NCI-H2081 treated with DMSO at 0.1 percent for 48 hours (cell line): ENCODE measurements around the gene CYB5A.
A peak's percentile ranks its signal among the peaks of the same experiment; 100 is the strongest.
"Not testable (repeated sequence)": the region's sequence is repeated elsewhere in the genome, so short reads cannot be mapped to it uniquely, and the experiment has no call there.

Source experiments
- DNase-seq: peaks from one replicate; lab custom pipeline; 2025; lab: John Stamatoyannopoulos, UW

The CYB5A gene, protein sequence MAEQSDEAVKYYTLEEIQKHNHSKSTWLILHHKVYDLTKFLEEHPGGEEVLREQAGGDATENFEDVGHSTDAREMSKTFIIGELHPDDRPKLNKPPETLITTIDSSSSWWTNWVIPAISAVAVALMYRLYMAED

GRCh38 chr18:74291771-74292540, at the start of gene CYB5A:
TSS of gene CYB5A (minus strand) at chr18:74291963. CDS start at chr18:74291875, 88 bp downstream.
- peak; percentile 56 for DNase-seq

DNA sequence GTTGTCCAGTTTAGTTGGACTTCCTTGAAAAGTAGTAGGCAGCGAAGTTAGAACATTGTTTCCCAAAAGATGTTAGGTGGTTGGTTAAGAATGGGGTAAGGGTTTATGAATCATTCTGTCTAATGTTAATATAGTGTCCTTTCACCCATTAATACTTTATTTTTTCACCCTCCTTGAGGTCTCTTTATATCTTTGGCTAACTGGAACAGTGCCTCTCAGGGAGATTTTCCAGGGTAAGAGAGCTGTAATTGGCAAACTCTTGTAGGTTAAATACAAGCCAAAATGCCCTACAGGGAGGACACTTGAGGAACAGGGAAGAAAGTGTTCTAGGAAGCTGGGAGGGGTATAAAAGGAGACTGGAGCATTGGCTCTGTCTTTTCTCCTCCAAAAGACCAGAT, 46.1 kb upstream of the CYB5A start:
- DNase-seq, result no peak

DNA sequence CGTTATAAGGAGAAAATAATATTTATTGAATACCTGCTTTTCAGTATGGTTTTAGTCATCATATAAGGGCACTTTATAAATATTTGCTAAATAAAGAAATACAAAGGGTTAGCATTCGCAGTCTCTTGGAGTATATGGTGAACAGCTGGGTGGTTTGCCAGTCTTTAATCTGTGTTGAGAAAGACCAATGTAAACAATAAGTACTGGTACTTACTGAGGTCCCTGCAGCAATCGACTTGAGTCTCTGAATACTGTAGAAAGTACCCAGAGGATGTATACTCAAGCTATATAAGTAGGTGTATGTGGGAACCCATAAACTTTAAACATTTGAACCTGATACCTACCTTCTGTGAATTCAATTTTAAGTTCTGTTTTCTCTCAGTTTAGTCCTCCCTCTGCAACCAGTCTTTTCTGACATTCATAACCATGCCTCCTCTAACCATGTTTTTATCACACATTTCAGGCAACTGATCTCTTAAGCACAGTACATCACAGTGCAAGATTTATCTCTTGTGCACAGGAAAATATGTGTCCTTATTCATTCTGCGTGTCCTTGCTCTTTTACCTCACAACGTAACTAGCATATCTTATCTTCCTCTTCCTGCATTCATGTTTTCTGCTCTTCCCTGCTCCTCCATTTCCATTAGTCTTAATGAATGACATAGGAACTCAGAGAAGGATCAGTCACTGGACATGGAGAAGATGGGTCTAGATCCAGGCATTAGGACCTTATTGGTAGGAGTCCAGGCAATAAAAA, 45.6 kb upstream of the CYB5A start:
- no peak for DNase-seq

- no peak for DNase-seq
Observed at GRCh38 chr18:74336656-74337055, 44.9 kb upstream of the CYB5A start.

DNA sequence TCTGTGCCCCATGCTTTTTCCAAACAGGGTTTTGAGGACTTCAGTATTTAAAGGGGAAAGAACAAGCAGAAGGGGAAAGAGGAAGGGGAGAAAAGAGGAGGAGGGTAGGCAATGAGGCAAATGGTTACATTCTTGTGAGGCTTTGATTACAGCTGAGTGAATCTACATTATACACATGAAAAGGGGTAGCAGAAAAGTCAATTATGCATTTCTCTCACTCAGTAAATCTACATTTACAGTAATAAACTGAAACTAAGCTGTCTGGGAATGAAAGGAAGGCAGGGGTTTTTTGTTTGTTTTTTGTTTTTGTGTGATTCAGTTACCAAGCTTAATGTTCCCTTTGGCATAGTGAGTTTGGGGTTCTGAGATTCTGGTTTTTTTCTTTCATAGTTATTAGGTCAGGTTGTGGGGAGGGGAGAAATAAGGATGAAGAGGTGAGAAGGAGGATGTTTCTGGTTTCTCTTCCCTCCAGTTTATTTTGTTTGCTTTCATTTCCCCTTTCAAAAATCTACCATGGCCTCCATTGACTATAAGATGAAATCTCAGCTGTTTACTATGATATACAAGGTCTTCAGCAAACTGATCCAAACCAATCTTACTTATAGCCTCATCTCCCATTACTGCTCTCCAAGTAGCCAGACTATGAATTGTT, 42.6 kb upstream of the CYB5A start:
- DNase-seq, result no peak

DNA sequence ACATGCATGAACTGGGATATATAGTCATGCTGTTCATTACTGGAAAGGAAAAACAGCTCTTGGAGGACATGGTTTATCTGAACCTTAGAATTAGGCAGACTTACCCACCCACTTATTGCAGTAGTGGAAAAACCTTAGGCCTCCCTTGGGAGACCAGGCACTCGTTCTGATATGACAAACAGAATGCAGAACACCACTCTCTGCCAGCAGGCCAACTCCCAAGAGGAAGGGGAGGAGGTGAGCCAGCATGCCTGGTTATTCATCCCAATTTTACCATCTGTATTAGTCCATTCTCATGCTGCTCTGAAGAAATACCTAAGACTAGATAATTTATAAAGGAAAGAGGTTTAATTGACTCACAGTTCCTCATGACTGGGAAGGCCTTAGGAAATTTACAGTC, 41.3 kb upstream of the CYB5A start:
- DNase-seq, result no peak

DNA sequence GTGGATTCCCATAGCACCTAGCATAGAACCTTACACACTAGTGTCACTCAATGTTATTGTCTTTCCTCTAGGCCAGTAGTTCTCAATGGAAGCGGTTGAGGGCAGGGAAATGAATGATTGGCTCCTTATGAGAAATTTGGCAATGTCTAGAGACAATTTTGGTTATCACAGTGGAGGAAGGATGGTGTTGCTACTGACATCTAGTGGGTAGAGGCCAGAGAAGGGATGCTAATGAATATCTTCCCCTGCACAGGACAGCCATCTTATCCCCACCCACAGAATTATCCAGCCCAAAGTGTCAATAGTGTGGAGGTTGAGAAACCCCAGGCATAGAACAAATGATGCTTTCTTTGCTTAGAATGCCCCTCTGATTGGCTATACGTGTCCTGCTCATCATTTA, 39.6 kb upstream of the CYB5A start:
- no peak for DNase-seq

DNA sequence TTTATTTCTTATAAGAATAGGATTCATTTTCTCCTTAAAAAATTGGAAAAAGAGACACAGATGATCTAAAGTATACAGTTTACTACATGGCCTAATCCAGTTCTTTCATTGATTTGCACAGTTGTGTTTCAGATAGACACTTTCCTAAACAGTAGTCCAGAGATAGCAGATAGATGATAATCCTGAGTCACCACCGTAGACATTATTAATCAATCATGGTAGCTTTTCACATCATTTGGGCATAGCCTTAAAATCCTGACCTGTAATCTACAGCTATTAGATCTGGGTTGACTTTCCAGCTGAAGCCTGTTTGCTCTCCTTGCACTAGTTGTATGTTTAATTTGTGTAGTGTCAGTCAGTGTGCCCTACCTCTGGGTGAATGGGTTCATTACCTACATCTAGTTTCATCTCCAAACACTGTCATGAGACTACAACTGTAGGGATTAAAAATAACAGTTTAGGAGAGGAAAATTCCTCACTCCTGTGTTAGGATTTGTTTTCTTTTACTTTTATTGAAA, 38.0 kb upstream of the CYB5A start:
- DNase-seq, result no peak

DNA sequence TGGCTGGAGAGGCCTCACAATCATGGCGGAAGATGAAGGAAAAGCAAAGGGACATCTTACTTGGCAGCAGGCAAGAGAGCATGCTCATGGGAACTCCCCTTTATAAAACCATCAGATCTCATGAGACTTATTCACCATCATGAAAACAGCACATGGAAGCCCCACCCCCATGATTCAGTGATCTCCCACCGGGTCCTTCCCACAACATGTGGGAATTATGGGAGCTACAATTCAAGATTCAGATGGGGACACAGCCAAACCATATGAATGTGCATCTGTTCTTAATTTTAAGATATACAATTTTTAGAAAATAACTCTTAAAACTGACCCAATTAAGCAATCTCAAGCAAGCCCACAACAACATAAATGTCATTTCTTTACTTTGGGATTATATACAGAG, 36.4 kb upstream of the CYB5A start:
- DNase-seq, result no peak

GRCh38 chr18:74326791-74327190, 35.0 kb upstream of the CYB5A start:
- not testable (repeated sequence) for DNase-seq

GRCh38 chr18:74326231-74326630, 34.5 kb upstream of the CYB5A start:
- no peak for DNase-seq

- no peak for DNase-seq
Observed at GRCh38 chr18:74316257-74317170, 24.8 kb upstream of the CYB5A start.

- no peak for DNase-seq
Observed at GRCh38 chr18:74315464-74316256, 23.9 kb upstream of the CYB5A start, which contains the start of gene C18orf63. TSS of gene C18orf63 (plus strand) at chr18:74315839. CDS start at chr18:74317866, 2,027 bp downstream.

GRCh38 chr18:74314759-74315463, 23.1 kb upstream of the CYB5A start:
- no peak for DNase-seq

GRCh38 chr18:74311000-74311399, 19.2 kb upstream of the CYB5A start:
- no peak for DNase-seq

DNA sequence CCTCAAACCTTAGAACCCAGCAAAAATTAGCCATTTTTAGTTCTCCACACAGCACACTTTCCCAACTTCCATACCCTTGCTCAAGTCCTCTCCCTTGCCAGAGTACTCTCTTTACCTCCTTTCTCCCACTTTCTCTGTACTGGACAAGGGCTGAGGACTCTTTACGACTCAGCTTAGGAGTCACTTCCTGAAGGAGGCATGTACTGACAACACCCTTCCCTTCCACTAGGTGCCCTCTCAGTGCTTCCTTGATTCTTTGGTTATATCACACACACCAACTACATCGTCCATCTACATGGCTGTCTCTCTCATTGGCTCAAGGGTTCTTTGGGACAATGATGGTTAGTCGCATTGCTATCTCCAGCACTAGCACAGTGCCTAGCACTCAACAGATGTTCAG, 18.6 kb upstream of the CYB5A start:
- no peak for DNase-seq

GRCh38 chr18:74303936-74304335, 12.2 kb upstream of the CYB5A start:
- DNase-seq, result no peak

DNA sequence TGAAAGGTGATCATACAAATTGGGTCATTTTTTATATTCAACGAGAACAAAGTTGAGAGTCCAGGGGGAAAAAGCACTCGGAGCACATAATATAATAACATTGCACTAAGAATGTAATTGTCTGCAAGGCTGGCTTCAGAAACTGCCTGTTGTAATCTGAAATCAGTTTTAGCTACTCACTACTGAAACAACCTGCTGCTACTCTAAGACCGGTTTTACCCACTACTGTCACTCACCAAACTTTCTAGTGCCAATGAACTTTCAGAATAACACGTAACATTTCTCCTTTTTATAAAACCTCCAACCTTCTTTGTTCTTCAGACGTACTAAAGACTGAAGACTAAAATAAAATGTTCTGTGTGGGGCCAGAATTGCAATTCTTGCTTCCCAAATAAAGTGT, 11.5 kb upstream of the CYB5A start:
- no peak for DNase-seq

DNA sequence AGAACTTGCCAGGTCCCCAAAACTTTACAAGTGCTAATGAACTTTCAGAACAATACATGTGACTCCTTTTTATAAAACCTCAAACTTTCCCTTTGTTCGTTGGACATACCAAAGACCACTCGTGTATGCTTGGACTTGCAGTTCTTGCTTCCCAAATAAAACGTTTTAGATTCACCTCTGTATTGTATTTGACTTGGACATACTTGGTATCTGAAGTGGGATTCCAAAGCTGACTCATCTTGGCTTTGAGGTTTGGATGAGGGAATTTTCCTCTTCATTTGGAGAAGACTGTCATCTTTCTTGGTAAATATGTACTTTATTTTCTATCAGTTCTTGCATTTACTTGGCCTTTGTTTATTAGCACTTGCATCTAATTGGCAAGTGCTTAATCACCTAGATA, 8.0 kb upstream of the CYB5A start:
- no peak for DNase-seq

DNA sequence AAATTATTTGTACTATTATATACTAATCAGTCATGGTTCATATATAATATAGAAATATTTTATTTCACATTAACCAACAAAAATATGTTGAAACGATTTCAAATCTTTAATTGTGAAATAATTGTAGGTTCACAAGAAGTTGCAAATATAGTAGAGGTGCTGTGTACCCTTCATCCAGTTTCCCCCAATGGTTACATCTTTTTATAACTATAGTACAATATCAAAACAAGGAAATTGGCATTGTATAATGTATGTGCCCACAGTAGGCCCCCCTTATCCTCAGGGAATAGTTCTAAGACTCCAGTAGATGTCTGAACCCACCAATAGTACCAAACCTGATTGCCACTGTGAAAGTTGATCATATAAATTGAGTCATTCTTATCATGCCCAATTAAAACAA, 7.4 kb upstream of the CYB5A start:
- no peak for DNase-seq
